ENCODE measurements around the gene TNFSF9.
A peak's percentile ranks its signal among the peaks of the same experiment; 100 is the strongest.

Gene TNFSF9

DNA sequence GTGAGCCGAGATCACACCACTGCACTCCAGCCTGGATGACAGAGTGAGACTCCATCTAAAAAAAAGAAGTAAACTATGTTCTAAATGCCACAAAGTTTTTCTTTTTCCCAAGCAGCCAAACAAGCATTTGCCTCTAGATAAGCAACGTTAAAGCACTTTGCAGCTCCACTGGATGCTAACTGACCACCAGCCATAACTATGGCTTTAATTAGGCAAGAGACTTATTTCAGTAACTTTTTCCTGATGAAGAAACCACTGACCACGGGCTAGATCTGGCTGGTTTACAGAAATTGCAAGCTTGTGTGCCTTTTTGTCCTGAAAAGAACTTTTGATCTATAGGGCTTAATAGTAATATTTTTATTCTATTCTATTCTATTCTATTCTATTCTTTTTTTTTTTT, 38.0 kb downstream of the TNFSF9 start:
- TF ChIP-seq CTCF (conservative IDR thresholded peaks at IDR 0.05; ENCODE audit: low read length) = no peak
- peak; percentile 43 for DNase-seq (ENCODE audit: low read depth)
- H3K4me3 ChIP-seq (ENCODE audit: low read length) = no peak overlapping the region

- no peak for TF ChIP-seq CTCF (conservative IDR thresholded peaks at IDR 0.05; ENCODE audit: low read length)
- no peak for DNase-seq (ENCODE audit: low read depth)
- H3K4me3 ChIP-seq (ENCODE audit: low read length) = no peak overlapping the region
These were observed 39.9 kb downstream of the TNFSF9 start for GRCh38 chr19:6570764-6571163.

- TF ChIP-seq CTCF (conservative IDR thresholded peaks at IDR 0.05; ENCODE audit: low read length) = no peak
- no peak for DNase-seq (ENCODE audit: low read depth)
- H3K4me3 ChIP-seq (ENCODE audit: low read length) = no peak overlapping the region
These were observed 40.3 kb downstream of the TNFSF9 start for GRCh38 chr19:6571167-6571566.

DNA sequence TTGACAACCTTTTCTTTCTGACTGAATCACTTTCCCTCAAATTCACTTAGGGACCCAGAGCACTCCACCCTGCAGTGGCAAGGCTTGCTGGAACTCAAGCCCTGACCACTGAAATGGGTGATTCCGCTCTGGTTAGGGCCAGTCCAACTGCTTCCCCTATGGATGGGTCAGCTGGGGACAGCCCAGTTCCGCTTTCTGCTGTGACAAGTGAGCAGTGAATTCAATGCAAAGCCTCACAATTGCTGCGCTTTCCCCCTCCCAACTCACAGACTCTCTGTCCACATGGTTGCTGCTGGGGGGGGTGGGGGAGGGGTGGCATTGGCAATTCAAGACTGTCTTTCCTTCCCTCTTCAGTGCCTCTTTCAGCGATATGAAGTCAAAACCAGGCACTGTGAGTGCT, 41.4 kb downstream of the TNFSF9 start:
- DNase-seq (ENCODE audit: low read depth) = no peak
- no peak overlapping the region for H3K4me3 ChIP-seq (ENCODE audit: low read length)
- TF ChIP-seq CTCF (conservative IDR thresholded peaks at IDR 0.05; ENCODE audit: low read length) = no peak

DNA sequence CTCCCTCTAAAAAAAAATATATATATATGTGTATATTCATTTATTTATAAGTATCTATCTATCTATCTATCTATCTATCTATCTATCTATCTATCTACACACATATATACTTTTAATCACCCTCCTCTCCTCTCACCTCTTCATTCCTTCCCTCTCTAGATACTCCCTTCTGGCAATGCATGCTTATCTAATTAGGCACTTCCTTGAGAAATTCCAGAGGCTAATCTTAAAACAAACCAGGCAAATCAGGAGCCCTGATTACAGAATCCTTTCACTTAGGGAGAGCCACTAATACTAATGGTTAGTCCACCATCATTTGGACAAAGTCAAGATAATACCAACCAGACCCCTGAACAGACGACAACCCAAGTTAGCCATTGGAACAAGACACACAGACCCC, 42.5 kb downstream of the TNFSF9 start:
- H3K4me3 ChIP-seq (ENCODE audit: low read length) = no peak overlapping the region
- DNase-seq (ENCODE audit: low read depth) = no peak
- no peak for TF ChIP-seq CTCF (conservative IDR thresholded peaks at IDR 0.05; ENCODE audit: low read length)

GRCh38 chr19:6576869-6577475, 46.1 kb downstream of the TNFSF9 start:
- no peak for TF ChIP-seq CTCF (conservative IDR thresholded peaks at IDR 0.05; ENCODE audit: low read length)
- DNase-seq (ENCODE audit: low read depth) = no peak
- H3K4me3 ChIP-seq (ENCODE audit: low read length) = no peak overlapping the region

DNA sequence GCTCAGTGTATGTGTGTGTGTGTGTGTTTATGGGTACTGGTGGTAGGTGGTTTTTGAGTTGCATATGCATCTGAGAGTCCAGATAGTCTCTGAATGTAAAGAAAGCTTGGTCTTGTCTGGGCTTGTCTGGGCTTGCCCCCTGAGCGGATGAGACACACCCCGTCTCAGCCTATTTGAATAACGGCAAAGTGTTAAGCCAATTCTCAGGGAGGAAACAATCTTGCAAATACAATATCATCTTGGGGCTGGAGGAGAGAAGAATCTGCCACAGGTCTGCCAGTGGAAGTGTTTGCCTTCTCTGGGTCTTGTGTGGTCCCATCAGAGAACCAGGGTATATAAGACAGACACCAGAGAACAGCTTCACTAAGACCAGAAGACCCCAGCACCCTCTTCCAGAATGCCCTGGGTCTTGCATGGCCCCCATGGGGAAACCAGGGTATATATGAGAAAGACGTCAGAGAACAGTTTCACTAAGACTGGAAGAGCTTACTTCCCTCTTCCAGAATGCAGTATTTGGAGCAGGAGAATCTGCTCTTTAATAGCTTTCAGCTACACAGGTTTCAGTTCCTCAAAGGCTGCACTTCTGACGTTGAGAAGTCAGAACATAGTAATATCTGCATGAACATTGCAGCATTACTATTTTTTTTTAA, 46.8 kb downstream of the TNFSF9 start:
- TF ChIP-seq CTCF (conservative IDR thresholded peaks at IDR 0.05; ENCODE audit: low read length) = no peak
- no peak overlapping the region for H3K4me3 ChIP-seq (ENCODE audit: low read length)
- peak; percentile 7 for DNase-seq (ENCODE audit: low read depth)
